ENCODE measurements around the gene LRMDA. TPM values are rescaled to one million over a fixed set of nuclear protein-coding genes. Genes with fewer than 3 reads are reported as not detected.

Gene LRMDA
- total RNA-seq, 6 donors from 2014 or later: 12.8 to 185 (median 18.1) TPM

- Histone ChIP-seq H3K9me3 (no peaks in the 10 kb centered on the region), H3K4me1 (no peaks in the 10 kb centered on the region), H3K27me3 (no peaks in the 10 kb centered on the region), H3K4me3 (no peak overlapping the region), H3K36me3 (no peaks in the 10 kb centered on the region), H3K27ac (no peak overlapping the region)
- 90 to 96% methylated on average over 3 of the region's 3 CpGs for WGBS, 2 donors
- no peak for DNase-seq
- TF ChIP-seq POLR2AphosphoS5 (IDR thresholded peaks at IDR 0.05): no peak
- no peak for ATAC-seq (ENCODE audit: low FRiP score in 2 of 2)
Measured at GRCh38 chr10:75836064-75836463, 404.6 kb downstream of the LRMDA start.

- Histone ChIP-seq H3K4me1 (no peaks in the 10 kb centered on the region), H3K27me3 (no peaks in the 10 kb centered on the region), H3K4me3 (no peak overlapping the region), H3K36me3 (no peaks in the 10 kb centered on the region), H3K9me3 (no peaks in the 10 kb centered on the region), H3K27ac (no peak overlapping the region)
- 74 to 75% methylated on average over 1 of the region's 1 CpG for WGBS, 2 donors
- ATAC-seq (ENCODE audit: low FRiP score in 2 of 2): no peak
- TF ChIP-seq CTCF (IDR thresholded peaks at IDR 0.05) (no peak), POLR2A (IDR thresholded peaks at IDR 0.05) (no peak), POLR2AphosphoS5 (IDR thresholded peaks at IDR 0.05) (no peak), EP300 (IDR thresholded peaks at IDR 0.05) (no peak)
- no peak for DNase-seq
Measured at GRCh38 chr10:75838486-75838885, 407.1 kb downstream of the LRMDA start.

GRCh38 chr10:75839020-75839419 is 407.6 kb downstream of the LRMDA start:
- ATAC-seq (ENCODE audit: low FRiP score in 2 of 2) (no peak), DNase-seq (no peak)
- no peak overlapping the region for H3K27ac ChIP-seq
- 94 to 96% methylated on average over 2 of the region's 2 CpGs for WGBS, 2 donors
- TF ChIP-seq POLR2A (IDR thresholded peaks at IDR 0.05): no peak
- no peak for TF ChIP-seq EP300 (IDR thresholded peaks at IDR 0.05)
- no peak for TF ChIP-seq POLR2AphosphoS5 (IDR thresholded peaks at IDR 0.05)
- TF ChIP-seq CTCF (IDR thresholded peaks at IDR 0.05): no peak
- no peak overlapping the region for H3K4me3 ChIP-seq
- no peaks in the 10 kb centered on the region for H3K4me1 ChIP-seq
- no peaks in the 10 kb centered on the region for H3K9me3 ChIP-seq
- H3K36me3 ChIP-seq: no peaks in the 10 kb centered on the region
- H3K27me3 ChIP-seq: no peaks in the 10 kb centered on the region

- H3K27ac ChIP-seq: no peak overlapping the region
- ATAC-seq (ENCODE audit: low FRiP score in 2 of 2) (no peak), DNase-seq (peak in 1 of 2 donors; percentile 58)
- H3K27me3 ChIP-seq: no peaks in the 10 kb centered on the region
- TF ChIP-seq CTCF (IDR thresholded peaks at IDR 0.05) (no peak), POLR2AphosphoS5 (IDR thresholded peaks at IDR 0.05) (no peak), POLR2A (IDR thresholded peaks at IDR 0.05) (no peak), EP300 (IDR thresholded peaks at IDR 0.05) (no peak)
- H3K9me3 ChIP-seq: no peaks in the 10 kb centered on the region
- H3K4me1 ChIP-seq: peaks cover 0 to 15% (median 8%) of the 10 kb centered on the region in 4 donors
- no peaks in the 10 kb centered on the region for H3K36me3 ChIP-seq
- H3K4me3 ChIP-seq: no peak overlapping the region
- 60 to 74% methylated on average over 3 of the region's 3 CpGs for WGBS, 2 donors
Measured at GRCh38 chr10:75841266-75841665, 409.8 kb downstream of the LRMDA start.

GRCh38 chr10:75845176-75845947 is 413.9 kb downstream of the LRMDA start:
- Histone ChIP-seq H3K4me3 (no peak overlapping the region), H3K36me3 (no peaks in the 10 kb centered on the region), H3K4me1 (peaks cover 0 to 18% (median 8%) of the 10 kb centered on the region in 4 donors), H3K27ac (no peak overlapping the region), H3K27me3 (no peaks in the 10 kb centered on the region), H3K9me3 (no peaks in the 10 kb centered on the region)
- TF ChIP-seq POLR2A (IDR thresholded peaks at IDR 0.05) (no peak), EP300 (IDR thresholded peaks at IDR 0.05) (no peak), CTCF (IDR thresholded peaks at IDR 0.05) (peak in 1 of 6 experiments; percentile 6), POLR2AphosphoS5 (IDR thresholded peaks at IDR 0.05) (no peak)
- WGBS, 2 donors: 46 to 57% methylated on average over 8 of the region's 8 CpGs
- ATAC-seq (ENCODE audit: low FRiP score in 2 of 2): no peak
- no peak for DNase-seq
